ENCODE results near the gene TUBD1. TPM values are rescaled to one million over a fixed set of nuclear protein-coding genes. Genes with fewer than 3 reads are reported as not detected.
"Not testable (repeated sequence)": the region's sequence is repeated elsewhere in the genome, so short reads cannot be mapped to it uniquely, and the experiment has no call there.

Gene TUBD1
- total RNA-seq, 1 donor from 2014 or later = 16.7 TPM

- peak overlapping the region; percentile 43 for H3K27ac Mint-ChIP-seq
- H3K4me3 Mint-ChIP-seq = no peak overlapping the region
- peaks cover 26% of the 10 kb centered on the region for H3K4me1 Mint-ChIP-seq (ENCODE audit: unreplicated experiment)
- DNase-seq (ENCODE audit: extremely low spot score, unreplicated experiment) = no peak
- TF ChIP-seq, protein P1, sequence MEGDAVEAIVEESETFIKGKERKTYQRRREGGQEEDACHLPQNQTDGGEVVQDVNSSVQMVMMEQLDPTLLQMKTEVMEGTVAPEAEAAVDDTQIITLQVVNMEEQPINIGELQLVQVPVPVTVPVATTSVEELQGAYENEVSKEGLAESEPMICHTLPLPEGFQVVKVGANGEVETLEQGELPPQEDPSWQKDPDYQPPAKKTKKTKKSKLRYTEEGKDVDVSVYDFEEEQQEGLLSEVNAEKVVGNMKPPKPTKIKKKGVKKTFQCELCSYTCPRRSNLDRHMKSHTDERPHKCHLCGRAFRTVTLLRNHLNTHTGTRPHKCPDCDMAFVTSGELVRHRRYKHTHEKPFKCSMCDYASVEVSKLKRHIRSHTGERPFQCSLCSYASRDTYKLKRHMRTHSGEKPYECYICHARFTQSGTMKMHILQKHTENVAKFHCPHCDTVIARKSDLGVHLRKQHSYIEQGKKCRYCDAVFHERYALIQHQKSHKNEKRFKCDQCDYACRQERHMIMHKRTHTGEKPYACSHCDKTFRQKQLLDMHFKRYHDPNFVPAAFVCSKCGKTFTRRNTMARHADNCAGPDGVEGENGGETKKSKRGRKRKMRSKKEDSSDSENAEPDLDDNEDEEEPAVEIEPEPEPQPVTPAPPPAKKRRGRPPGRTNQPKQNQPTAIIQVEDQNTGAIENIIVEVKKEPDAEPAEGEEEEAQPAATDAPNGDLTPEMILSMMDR (conservative IDR thresholded peaks at IDR 0.05) = no peak
- H3K9me3 Mint-ChIP-seq = peaks cover under 1% of the 10 kb centered on the region
- peaks cover 3% of the 10 kb centered on the region for H3K36me3 Mint-ChIP-seq
- no peaks in the 10 kb centered on the region for H3K27me3 Mint-ChIP-seq
Observed at GRCh38 chr17:59858167-59858816, 34.5 kb downstream of the TUBD1 start.

GRCh38 chr17:59856859-59857794 lies 35.6 kb downstream of the TUBD1 start:
- H3K27ac Mint-ChIP-seq = peak overlapping the region; percentile 43
- H3K4me3 Mint-ChIP-seq = peak overlapping the region; percentile 2
- no peaks in the 10 kb centered on the region for H3K36me3 Mint-ChIP-seq
- peaks cover 4% of the 10 kb centered on the region for H3K9me3 Mint-ChIP-seq
- TF ChIP-seq, protein P1 (conservative IDR thresholded peaks at IDR 0.05) = no peak
- no peak for DNase-seq (ENCODE audit: extremely low spot score, unreplicated experiment)
- peaks cover 34% of the 10 kb centered on the region for H3K4me1 Mint-ChIP-seq (ENCODE audit: unreplicated experiment)
- H3K27me3 Mint-ChIP-seq = no peaks in the 10 kb centered on the region

GRCh38 chr17:59853919-59854729 lies 38.6 kb downstream of the TUBD1 start:
- H3K4me1 Mint-ChIP-seq (ENCODE audit: unreplicated experiment) = peaks cover 43% of the 10 kb centered on the region
- H3K4me3 Mint-ChIP-seq; H3K9me3 Mint-ChIP-seq; H3K36me3 Mint-ChIP-seq; H3K27me3 Mint-ChIP-seq; DNase-seq (ENCODE audit: extremely low spot score, unreplicated experiment): not testable (repeated sequence)
- H3K27ac Mint-ChIP-seq = peak overlapping the region; percentile 83

GRCh38 chr17:59853168-59853918 lies 39.4 kb downstream of the TUBD1 start:
- Mint-ChIP-seq H3K4me3 (no peak overlapping the region), H3K36me3 (no peaks in the 10 kb centered on the region)
- no peak for DNase-seq (ENCODE audit: extremely low spot score, unreplicated experiment)

GRCh38 chr17:59852847-59853167 lies 39.9 kb downstream of the TUBD1 start:
- Mint-ChIP-seq H3K4me1 (ENCODE audit: unreplicated experiment) (peaks cover 42% of the 10 kb centered on the region), H3K27ac (peak overlapping the region; percentile 83)
- H3K9me3 Mint-ChIP-seq; H3K4me3 Mint-ChIP-seq; H3K27me3 Mint-ChIP-seq; DNase-seq (ENCODE audit: extremely low spot score, unreplicated experiment); H3K36me3 Mint-ChIP-seq: not testable (repeated sequence)

More at GRCh38 chr17:59853168-59853918, 39.4 kb downstream of the TUBD1 start:
- Mint-ChIP-seq H3K4me1 (ENCODE audit: unreplicated experiment) (peaks cover 45% of the 10 kb centered on the region), H3K27me3 (no peaks in the 10 kb centered on the region), H3K27ac (peak overlapping the region; percentile 83), H3K9me3 (peaks cover 4% of the 10 kb centered on the region)
- TF ChIP-seq, protein P1 (conservative IDR thresholded peaks at IDR 0.05) = peak; percentile 63
